ENCODE data around the gene MAP3K19.

Gene MAP3K19

GRCh38 chr2:134919341-134920210, 127.7 kb downstream of the MAP3K19 start:
- DNase-seq: peak in 1 of 2 experiments; percentile 15

- peak; percentile 98 to 99 for DNase-seq
Measured at GRCh38 chr2:134918526-134919340, 128.5 kb downstream of the MAP3K19 start, which contains the start of gene CCNT2. TSS of gene CCNT2 (plus strand) at chr2:134918822. CDS start at chr2:134918855, 33 bp downstream.

DNA sequence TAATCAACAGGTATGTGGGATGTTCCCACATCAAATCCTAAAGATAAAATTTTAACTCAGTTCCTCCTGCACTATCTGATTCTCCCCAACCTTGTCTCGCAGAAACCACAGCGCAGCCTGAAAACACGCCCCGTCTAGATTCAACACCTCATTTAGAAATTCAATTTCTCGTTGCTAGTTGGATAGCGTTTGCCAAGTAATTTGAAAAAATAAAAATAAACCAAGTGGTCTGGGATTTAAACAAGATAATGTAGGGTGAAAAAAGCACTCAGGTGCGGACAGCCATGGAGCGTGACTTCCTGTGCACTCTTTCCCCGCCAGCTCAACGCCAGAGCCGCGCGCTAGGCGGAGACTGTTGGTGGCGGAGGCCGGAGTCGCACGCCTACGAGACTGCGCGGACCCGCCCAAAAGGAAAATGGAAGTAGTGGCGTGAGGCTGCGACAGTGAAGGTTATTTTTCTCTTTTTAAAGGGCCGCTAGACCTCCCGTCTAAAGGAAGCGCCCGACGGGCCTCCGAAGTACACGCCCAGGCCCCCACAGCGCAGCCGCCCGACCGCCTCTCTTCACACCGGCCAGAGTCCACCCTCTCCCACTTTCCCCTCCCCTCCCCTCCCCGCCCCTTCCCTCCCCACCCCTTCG, 129.2 kb downstream of the MAP3K19 start:
- DNase-seq: peak; percentile 98 to 99

DNA sequence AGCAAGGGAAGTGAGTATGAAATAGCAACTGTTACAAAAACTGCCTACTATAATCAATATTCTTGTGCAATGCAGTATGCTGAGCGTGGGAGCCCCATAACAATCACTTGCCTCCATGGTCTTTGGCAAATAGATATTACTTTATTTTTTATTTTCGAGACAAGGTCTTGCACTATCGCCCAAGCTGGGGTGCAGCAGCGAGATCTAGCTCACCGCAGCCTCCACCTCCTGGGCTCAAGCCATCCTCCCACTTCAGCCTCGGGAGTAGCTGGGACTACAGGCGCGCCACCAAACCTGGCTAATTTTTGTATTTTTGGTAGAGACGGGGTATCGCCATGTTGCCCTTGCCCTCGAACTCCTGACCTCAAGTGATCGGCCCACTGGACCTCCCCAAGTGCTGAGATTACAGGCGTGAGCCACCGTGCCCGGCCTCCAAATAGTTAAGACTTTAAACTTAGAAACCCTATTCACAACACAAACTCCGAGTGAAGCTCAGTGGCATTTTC, 129.8 kb downstream of the MAP3K19 start:
- DNase-seq: no peak
